ENCODE measurements around the gene SVIL.

The SVIL gene

GRCh38 chr10:29533696-29534285 lies 101.0 kb downstream of the SVIL start:
- no peak for DNase-seq
- Histone ChIP-seq H3K36me3 (peaks cover 28 to 49% (median 48%) of the 10 kb centered on the region in 3 donors), H3K27ac (peak overlapping the region in 1 of 2 donors; percentile 68), H3K4me3 (no peak overlapping the region), H3K27me3 (no peaks in the 10 kb centered on the region), H3K4me1 (peaks cover 5 to 49% (median 16%) of the 10 kb centered on the region in 4 donors), H3K9me3 (no peaks in the 10 kb centered on the region)
- intact Hi-C loops (cut with DNase I; ENCODE audit: low total_unique reads) = loop anchor here (10.0 kb wide), 1 partner anchor 51 kb away; no protein-coding TSS in a partner anchor
- TF ChIP-seq, protein P1, sequence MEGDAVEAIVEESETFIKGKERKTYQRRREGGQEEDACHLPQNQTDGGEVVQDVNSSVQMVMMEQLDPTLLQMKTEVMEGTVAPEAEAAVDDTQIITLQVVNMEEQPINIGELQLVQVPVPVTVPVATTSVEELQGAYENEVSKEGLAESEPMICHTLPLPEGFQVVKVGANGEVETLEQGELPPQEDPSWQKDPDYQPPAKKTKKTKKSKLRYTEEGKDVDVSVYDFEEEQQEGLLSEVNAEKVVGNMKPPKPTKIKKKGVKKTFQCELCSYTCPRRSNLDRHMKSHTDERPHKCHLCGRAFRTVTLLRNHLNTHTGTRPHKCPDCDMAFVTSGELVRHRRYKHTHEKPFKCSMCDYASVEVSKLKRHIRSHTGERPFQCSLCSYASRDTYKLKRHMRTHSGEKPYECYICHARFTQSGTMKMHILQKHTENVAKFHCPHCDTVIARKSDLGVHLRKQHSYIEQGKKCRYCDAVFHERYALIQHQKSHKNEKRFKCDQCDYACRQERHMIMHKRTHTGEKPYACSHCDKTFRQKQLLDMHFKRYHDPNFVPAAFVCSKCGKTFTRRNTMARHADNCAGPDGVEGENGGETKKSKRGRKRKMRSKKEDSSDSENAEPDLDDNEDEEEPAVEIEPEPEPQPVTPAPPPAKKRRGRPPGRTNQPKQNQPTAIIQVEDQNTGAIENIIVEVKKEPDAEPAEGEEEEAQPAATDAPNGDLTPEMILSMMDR (IDR thresholded peaks at IDR 0.05) = no peak

- H3K4me1 ChIP-seq = peaks cover 5 to 43% (median 16%) of the 10 kb centered on the region in 4 donors
- H3K9me3 ChIP-seq = no peaks in the 10 kb centered on the region
- intact Hi-C loops (cut with DNase I; ENCODE audit: low total_unique reads) = loop anchor here (10.0 kb wide), 1 partner anchor 52 kb away; no protein-coding TSS in a partner anchor
- TF ChIP-seq, protein P1 (IDR thresholded peaks at IDR 0.05) = no peak
- no peaks in the 10 kb centered on the region for H3K27me3 ChIP-seq
- DNase-seq = no peak
- no peak overlapping the region for H3K27ac ChIP-seq
- peaks cover 34 to 50% (median 49%) of the 10 kb centered on the region in 3 donors for H3K36me3 ChIP-seq
- H3K4me3 ChIP-seq = no peak overlapping the region
Observed at GRCh38 chr10:29533046-29533445, 101.7 kb downstream of the SVIL start.

DNA sequence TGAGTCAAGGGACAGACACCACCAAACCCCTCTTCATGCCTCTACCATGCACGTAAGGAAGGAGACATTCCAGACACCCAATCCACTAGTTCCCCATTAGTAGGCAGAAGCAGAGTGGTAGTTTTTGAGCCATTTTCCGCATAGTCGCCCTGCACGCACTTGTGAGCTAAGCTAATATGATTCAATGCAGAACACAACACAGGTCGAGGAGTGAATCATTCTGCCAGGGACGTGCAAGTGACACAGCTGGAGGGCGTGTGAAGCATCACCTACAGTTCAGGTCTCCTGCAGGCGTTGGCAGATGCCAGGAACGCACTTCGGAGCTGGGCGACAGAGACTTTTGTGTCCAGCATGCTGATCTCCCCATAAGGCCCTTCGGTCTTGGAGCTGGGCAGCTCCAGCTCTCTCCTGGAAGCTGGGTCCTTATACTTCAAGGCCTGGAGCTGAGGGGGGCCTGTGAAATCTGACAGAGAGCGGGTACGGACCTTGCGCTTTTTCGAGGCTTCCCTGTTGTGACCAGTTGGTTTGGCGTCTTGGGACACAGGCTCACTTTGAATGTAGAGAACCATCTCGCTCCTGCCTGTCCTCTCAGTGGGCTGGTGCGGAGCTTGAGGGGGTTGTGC lies 102.4 kb downstream of the SVIL start:
- TF ChIP-seq, protein P1 (IDR thresholded peaks at IDR 0.05) = no peak
- Histone ChIP-seq H3K4me1 (peaks cover 5 to 36% (median 16%) of the 10 kb centered on the region in 4 donors), H3K9me3 (no peaks in the 10 kb centered on the region), H3K36me3 (peaks cover 39 to 57% (median 56%) of the 10 kb centered on the region in 3 donors), H3K27me3 (no peaks in the 10 kb centered on the region), H3K27ac (no peak overlapping the region), H3K4me3 (no peak overlapping the region)
- intact Hi-C loops (cut with DNase I; ENCODE audit: low total_unique reads) = loop anchor here (10.0 kb wide), 1 partner anchor 52 kb away; no protein-coding TSS in a partner anchor
- no peak for DNase-seq

DNA sequence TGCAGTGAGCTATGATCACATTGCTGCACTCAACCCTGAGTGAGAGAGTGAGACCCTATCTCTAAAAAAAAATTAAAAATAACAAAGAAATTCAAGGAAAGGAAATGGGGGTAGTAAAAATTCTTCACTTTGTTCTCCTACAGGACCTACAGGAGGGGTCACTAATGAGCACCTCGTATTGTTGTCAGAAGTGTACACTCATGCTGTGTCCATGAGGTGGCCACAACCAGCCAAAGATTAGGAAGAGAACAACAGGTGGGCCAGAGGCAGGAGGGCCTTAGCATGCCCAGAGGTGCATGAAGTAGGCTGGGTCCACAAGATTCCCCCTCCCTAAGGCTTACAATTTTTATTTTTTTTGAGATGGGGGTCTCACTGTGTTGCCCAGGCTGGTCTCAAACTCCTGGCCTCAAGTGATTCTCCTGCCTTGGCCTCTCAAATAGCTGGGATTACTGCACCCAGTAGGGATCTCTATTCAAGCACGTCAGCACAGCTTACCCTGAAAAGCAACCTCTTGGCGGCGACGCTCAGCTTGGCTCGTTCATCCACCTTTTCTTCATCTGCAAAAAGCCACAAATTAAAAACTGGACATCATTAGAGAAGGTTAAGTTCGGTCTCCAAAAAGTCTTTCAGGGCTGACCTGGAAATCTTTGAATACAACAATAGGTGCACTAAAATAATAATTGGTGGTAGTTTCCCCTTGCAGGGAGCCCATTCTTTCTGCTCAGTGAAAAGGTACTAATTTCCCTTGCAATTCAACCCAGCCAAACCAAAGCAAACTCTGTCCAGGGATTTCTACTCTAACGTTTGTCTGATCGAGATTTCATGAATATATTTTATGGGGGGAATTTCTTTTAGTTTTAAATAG lies 104.4 kb downstream of the SVIL start:
- H3K4me1 ChIP-seq = peaks cover 0 to 16% (median 8%) of the 10 kb centered on the region in 4 donors
- intact Hi-C loops (cut with DNase I; ENCODE audit: low total_unique reads) = loop anchor here (10.0 kb wide), 1 partner anchor 54 kb away; no protein-coding TSS in a partner anchor
- no peak overlapping the region for H3K4me3 ChIP-seq
- H3K9me3 ChIP-seq = no peaks in the 10 kb centered on the region
- TF ChIP-seq, protein P1 (IDR thresholded peaks at IDR 0.05) = no peak
- H3K27me3 ChIP-seq = no peaks in the 10 kb centered on the region
- H3K27ac ChIP-seq = no peak overlapping the region
- no peak for DNase-seq
- H3K36me3 ChIP-seq = peaks cover 47 to 75% (median 67%) of the 10 kb centered on the region in 3 donors

GRCh38 chr10:29529146-29529545 lies 105.6 kb downstream of the SVIL start:
- no peak for DNase-seq
- H3K36me3 ChIP-seq = peaks cover 53 to 82% (median 75%) of the 10 kb centered on the region in 3 donors
- no peaks in the 10 kb centered on the region for H3K27me3 ChIP-seq
- H3K27ac ChIP-seq = no peak overlapping the region
- H3K4me1 ChIP-seq = peaks cover 0 to 7% (median under 1%) of the 10 kb centered on the region in 4 donors
- no peak overlapping the region for H3K4me3 ChIP-seq
- intact Hi-C loops (cut with DNase I; ENCODE audit: low total_unique reads) = no loop called here
- TF ChIP-seq, protein P1 (IDR thresholded peaks at IDR 0.05) = no peak
- H3K9me3 ChIP-seq = no peaks in the 10 kb centered on the region
